Activated T-cell treated with anti-CD3 and anti-CD28 coated beads for 48 hours (primary cell): ENCODE measurements around the gene HECTD4.

Experiments used
- DNase-seq: peaks from one replicate; pipeline ENCODE4 v3.0.0-alpha.2; 2020; ENCODE audit warnings: low read depth

The HECTD4 gene

GRCh38 chr12:112321245-112321644 is 61.0 kb downstream of the HECTD4 start:
- DNase-seq: no peak

- no peak for DNase-seq
These were observed 62.8 kb downstream of the HECTD4 start for GRCh38 chr12:112319395-112319794.

GRCh38 chr12:112317481-112317880 is 64.8 kb downstream of the HECTD4 start:
- no peak for DNase-seq

GRCh38 chr12:112314981-112315380 is 67.2 kb downstream of the HECTD4 start:
- no peak for DNase-seq

- DNase-seq: no peak
These were observed 72.4 kb downstream of the HECTD4 start for GRCh38 chr12:112309797-112310196.

- DNase-seq: no peak
These were observed 73.6 kb downstream of the HECTD4 start for GRCh38 chr12:112308652-112309051.

- DNase-seq: no peak
These were observed 74.1 kb downstream of the HECTD4 start for GRCh38 chr12:112308161-112308560.

GRCh38 chr12:112307317-112308011 is 74.8 kb downstream of the HECTD4 start:
- no peak for DNase-seq

- DNase-seq: no peak
These were observed 76.3 kb downstream of the HECTD4 start for GRCh38 chr12:112305951-112306350.

GRCh38 chr12:112304436-112304835 is 77.8 kb downstream of the HECTD4 start:
- DNase-seq: no peak

- DNase-seq: no peak
These were observed 78.4 kb downstream of the HECTD4 start for GRCh38 chr12:112303799-112304198.

GRCh38 chr12:112303004-112303403 is 79.2 kb downstream of the HECTD4 start:
- DNase-seq: peak; percentile 25

- DNase-seq: no peak
These were observed 82.5 kb downstream of the HECTD4 start for GRCh38 chr12:112299704-112300103.

- DNase-seq: no peak
These were observed 85.0 kb downstream of the HECTD4 start for GRCh38 chr12:112297188-112297587.

GRCh38 chr12:112296183-112296582 is 86.0 kb downstream of the HECTD4 start:
- DNase-seq: no peak

GRCh38 chr12:112294793-112295192 is 87.4 kb downstream of the HECTD4 start:
- no peak for DNase-seq

- no peak for DNase-seq
These were observed 93.6 kb downstream of the HECTD4 start for GRCh38 chr12:112288638-112289037.

- no peak for DNase-seq
These were observed 96.4 kb downstream of the HECTD4 start for GRCh38 chr12:112285600-112286401.

GRCh38 chr12:112283546-112283945 is 98.7 kb downstream of the HECTD4 start:
- DNase-seq: no peak

GRCh38 chr12:112282920-112283319 is 99.3 kb downstream of the HECTD4 start:
- DNase-seq: no peak

- DNase-seq: no peak
These were observed 106.4 kb downstream of the HECTD4 start for GRCh38 chr12:112275836-112276235.

GRCh38 chr12:112275207-112275606 is 107.0 kb downstream of the HECTD4 start:
- no peak for DNase-seq

GRCh38 chr12:112270673-112271072 is 111.6 kb downstream of the HECTD4 start:
- DNase-seq: no peak

GRCh38 chr12:112266473-112266872 is 115.8 kb downstream of the HECTD4 start:
- no peak for DNase-seq
